LNCAP (cell line): Measurements from ENCODE around the gene VWA3A.
A peak's percentile ranks its signal among the peaks of the same experiment; 100 is the strongest.

Experiments used
- TF ChIP-seq, protein P1 (sequence below): fragments of 450-650 bp; IDR thresholded peaks from 2 replicates; pipeline ENCODE4 v1.5.1; 2017; ENCODE audit warnings: mild to moderate bottlenecking

Gene VWA3A

DNA sequence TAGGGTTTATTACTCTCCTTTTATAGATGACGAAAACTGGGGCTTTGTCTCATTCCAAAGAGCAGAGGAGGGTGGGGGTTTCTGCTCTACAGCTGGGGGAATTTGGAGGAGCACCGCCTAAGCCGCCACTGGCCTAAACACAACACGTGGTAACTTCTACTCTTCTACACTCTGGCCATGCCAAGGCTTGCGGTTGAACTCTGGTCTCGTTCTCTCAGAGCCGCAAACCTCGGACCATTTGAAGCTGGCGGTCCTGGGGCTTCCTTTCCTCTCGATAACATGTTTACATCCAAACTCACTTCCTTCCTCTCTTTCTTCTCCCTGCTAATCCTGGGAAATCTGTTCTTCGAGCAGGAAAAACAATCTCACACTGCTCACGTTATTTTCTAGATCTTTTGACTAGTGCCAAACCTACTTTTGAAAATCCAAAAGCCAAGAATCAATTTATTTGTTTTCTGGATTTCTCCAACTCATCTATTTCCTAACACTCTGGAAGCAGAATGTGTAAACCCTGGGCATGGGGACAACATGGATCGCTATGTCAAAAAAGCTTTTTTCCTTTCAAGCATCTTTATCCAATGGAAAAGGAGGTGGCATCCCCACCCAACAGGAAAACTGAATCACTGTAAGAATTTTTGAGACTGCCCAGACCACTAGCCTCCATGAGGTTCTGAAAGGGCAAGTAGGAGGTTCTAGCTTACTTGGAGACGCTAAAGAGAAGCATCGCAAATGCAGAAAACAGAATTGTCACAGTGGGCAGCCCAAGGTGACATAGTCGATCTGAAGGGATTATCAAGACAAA, 100.1 kb downstream of the VWA3A start:
- TF ChIP-seq, protein P1, sequence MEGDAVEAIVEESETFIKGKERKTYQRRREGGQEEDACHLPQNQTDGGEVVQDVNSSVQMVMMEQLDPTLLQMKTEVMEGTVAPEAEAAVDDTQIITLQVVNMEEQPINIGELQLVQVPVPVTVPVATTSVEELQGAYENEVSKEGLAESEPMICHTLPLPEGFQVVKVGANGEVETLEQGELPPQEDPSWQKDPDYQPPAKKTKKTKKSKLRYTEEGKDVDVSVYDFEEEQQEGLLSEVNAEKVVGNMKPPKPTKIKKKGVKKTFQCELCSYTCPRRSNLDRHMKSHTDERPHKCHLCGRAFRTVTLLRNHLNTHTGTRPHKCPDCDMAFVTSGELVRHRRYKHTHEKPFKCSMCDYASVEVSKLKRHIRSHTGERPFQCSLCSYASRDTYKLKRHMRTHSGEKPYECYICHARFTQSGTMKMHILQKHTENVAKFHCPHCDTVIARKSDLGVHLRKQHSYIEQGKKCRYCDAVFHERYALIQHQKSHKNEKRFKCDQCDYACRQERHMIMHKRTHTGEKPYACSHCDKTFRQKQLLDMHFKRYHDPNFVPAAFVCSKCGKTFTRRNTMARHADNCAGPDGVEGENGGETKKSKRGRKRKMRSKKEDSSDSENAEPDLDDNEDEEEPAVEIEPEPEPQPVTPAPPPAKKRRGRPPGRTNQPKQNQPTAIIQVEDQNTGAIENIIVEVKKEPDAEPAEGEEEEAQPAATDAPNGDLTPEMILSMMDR = no peak

DNA sequence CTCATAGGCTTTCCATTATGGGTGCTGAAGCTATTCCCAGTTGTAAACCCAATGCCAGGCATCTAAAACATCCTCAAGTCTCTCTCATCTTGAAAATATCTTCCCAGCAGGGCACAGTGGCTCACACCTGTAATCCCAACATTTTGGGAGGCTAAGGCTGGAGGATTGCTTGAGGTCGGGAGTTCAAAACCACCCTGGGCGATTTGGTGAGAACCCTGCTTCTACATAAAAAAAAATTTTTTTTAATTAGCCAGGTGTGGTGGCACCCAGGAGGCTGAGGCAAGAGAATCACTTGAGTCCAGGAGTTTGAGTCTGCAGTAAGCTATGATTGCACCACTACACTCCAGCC, 100.7 kb downstream of the VWA3A start:
- TF ChIP-seq, protein P1 = no peak

DNA sequence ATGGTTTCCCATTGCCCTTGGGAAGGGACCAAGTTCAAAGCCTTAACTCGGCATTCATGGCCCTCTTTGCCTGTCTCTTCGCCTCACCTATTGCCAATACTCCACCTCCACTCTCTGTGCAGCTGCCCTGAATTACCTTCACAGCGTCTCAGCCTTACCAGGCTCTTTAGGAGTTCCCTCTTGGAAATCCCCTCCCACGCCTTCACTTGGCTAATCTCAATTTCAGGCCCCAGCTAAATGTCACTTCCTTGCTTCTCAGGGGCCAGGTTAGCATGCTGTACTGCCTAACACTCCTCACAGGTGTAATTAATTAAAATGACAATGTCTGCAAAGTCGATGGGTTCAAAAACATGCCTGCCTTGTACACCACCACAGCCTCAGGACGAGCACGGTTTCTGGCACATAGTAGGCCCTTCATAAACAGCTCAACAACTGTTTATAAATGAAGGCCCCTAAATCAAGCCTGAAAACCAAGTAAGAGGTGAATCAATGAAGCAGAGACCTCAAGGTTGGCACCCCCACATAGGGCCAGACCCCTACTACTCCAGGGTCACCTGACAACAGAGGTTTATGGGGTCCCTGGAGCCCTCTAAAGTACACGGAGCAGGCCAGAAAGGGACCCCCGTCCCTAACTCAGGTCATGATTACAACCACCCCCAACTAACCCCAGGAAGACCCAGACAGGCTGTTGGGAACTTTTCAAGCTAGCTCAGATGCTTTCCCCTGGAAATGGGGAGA, 102.5 kb downstream of the VWA3A start:
- TF ChIP-seq, protein P1 = no peak

DNA sequence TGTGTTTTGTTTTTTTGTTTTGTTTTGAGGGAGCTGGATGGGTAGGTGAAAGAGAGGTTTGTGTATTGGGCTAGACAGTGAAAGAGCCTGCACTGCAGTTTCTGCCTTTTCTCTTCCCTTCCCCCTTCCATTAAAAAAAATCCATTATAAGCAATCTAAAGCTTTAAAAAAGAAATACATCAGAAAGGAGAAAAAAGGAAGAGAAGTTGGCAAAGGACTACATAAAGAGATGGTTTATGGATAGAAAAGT, 103.0 kb downstream of the VWA3A start:
- TF ChIP-seq, protein P1 = no peak

DNA sequence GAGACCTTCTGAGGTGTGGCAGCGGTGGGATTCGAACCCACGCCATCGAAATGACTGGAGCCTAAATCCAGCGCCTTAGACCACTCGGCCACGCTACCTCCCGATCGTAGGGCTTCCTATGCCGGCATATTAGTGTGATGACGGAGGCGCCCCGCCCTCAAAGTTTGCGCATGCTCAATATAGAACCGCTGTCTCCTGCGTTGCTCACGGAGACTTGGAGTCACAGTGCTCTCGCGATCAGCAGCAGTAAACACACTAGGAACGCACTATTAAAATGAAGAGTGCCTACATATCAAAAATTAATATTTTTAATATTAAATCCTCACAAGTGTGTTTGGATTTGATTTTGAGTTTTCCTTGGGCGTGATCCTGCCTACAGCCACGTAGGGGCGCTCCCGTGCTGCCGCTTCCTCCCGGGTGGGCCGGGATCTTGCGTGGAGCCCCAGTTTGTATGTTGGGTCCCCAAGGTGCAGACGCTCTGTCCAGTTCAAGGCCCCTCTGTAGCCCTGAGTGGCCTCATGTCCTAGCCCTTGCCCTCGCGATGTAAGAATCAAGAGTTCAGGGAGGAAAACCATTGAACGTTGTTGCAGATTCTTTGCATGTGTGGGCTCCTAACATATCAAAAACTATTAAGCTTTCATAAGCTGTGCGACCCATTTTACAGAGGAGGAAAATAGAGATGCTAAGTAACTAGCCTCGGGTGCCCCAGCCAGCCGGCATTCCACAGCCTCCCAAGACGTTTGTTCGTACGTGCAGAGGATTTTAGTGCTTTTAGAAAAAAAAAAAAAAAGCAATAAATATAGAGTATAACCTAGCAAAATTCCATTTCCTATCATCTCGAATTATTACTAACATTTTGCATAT, 103.6 kb downstream of the VWA3A start:
- TF ChIP-seq, protein P1 = peak; percentile 93

DNA sequence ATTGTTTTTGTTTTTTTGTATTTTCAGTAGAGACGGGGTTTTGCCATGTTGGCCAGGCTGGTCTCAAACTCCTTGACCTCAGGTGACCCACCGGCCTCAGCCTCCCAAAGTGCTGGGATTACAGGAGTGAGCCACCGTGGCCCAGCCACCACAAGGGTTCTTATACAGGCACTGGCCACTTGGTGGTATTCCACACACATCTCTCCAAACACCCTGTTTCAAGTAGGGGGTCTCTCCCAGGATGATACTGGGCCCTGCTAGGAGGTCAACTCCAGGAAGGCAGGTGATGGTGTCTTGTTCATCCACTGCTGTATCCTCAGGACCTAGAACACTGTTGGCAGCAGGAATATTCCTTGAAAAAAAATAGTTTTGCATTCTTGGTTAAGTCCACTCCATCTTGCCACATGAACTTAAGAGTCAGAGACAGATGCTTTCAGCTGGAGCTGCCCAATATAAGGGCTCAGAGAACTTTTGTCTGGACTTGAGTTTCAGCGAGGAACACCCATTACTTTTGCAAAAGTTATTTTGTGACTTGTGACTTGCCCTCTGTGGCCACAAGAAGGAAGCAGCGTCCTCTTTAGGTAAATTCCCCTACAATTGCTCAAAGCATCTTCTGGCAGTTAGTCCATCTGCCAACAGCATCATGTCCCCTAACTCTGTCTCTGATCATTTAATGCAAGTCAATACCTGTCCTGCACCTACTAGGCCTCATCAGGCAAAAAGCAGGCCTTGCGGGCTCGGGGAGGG, 106.4 kb downstream of the VWA3A start:
- TF ChIP-seq, protein P1 = no peak

DNA sequence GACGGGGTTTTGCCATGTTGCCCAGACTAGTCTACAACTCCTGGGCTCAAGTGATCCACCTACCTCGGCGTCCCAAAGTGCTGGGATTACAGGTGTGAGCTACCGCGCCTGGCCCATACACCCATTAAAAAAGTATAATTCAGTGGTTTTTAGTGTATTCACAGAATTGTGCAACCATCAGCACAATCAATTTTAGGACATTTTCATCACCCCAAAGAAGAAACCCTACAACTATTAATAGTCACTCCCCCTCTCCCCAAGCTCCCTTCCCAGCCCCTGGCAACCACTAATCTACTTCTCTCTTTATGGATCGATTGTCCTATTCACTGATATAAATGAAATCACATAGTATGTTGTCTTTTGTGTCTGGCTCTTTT, 109.9 kb downstream of the VWA3A start:
- TF ChIP-seq, protein P1 = no peak
